ENCODE results near the gene PAXX. TPM values are rescaled to one million over a fixed set of nuclear protein-coding genes. Genes with fewer than 3 reads are reported as not detected.

PAXX gene
- total RNA-seq, 1 experiment from 2014 or later = 89.0 TPM

DNA sequence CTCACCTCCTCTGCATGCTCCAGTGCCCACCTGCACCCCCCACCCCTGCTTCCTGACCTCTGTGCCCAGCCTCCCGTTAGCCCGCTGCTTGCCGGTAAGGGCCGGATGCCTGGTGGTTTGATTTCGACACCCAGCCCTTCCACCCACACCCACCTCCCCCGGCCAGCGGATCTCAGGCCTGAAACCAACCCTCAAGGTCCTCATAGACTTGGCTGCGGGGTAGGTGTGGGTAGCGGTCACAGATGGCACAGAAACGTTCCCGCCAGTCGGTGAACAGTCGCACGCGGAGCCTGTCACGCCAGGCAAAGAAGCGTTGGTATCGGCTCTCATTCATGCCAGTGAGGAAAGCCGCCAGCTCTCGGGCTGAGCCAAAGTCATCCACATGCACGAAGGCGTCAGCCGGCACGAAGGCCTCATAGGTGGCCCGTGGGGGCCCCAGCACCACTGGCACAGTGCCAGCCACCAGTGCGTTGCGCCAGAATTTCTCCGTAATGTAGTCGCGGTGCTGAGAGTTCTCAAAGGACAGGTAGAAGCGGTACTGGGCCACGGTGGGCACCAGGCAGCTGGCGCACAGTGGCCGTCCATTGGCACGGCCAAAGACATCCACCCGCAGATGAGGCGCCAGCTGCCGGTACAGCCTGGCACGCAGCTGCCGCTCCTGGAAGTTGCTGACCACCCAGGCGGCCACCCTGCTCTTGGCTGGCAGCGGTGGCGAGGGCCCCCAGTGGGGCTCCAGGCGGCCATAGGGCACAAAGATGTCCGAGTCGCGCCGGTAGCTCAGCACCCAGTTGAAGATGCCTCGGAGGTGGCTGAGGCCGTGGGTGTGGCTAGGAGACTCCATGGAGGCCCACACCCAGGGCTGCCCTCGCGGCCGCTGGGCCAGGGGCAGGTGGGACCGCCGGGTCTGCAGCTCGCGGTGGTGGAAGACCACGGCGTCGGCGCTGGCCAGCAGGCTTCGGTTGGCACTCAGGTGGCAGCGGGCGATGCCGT lies 38.6 kb downstream of the PAXX start (continued):
- TF ChIP-seq CTCF (IDR thresholded peaks at IDR 0.05 in 2 of 3, conservative IDR thresholded peaks at IDR 0.05 in 1 of 3; ENCODE audit: borderline replicate concordance in 1 of 3, insufficient read depth in 1 of 3, low read depth in 2 of 3, low read length in 2 of 3) = no peak
- TF ChIP-seq CEBPB (IDR thresholded peaks at IDR 0.05; ENCODE audit: low read depth) = no peak
- TF ChIP-seq JUND (IDR thresholded peaks at IDR 0.05) = no peak
- TF ChIP-seq, protein P1, sequence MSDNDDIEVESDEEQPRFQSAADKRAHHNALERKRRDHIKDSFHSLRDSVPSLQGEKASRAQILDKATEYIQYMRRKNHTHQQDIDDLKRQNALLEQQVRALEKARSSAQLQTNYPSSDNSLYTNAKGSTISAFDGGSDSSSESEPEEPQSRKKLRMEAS (IDR thresholded peaks at IDR 0.05) = no peak
- no peak for TF ChIP-seq ATF3 (IDR thresholded peaks at IDR 0.05)
- TF ChIP-seq ZBTB33 (IDR thresholded peaks at IDR 0.05; ENCODE audit: extremely low read depth, insufficient replicate concordance, low read length) = no peak

All from HCT116 (cell line).